ENCODE measurements around the gene CNTN4.

DNA sequence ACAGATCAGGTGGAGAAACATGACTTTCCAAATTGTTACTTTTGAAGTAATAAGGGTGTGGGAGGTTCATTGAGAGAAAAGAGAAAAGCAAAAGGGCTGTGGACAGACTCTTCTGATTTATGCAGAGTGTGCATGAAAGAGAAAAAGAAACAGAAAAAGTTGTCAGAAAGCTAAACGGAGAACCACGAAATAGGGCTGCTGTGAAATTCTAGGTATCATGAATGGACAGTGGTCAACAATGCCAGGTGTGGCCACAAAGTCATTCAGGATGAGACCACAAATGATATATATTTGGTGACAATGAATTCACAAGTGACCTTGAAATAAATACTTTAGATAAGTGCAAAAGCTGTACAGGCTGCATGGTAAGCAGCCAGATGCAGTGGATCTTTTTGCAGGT, 841.4 kb downstream of the CNTN4 start:
- TF ChIP-seq BHLHE40 (IDR thresholded peaks at IDR 0.05; ENCODE audit: borderline replicate concordance): no peak
- no peak for TF ChIP-seq LEF1 (IDR thresholded peaks at IDR 0.05; ENCODE audit: borderline replicate concordance)

Data from HEK293T (cell line).